NOMO-1 (cell line): ENCODE data around the gene EHMT2.
"Not testable (repeated sequence)": the region's sequence is repeated elsewhere in the genome, so short reads cannot be mapped to it uniquely, and the experiment has no call there.

ENCODE experiments used
- DNase-seq, 2 experiments: peaks; one replicate each; lab custom pipeline; 2025; ENCODE audit not compliant: unreplicated experiment in 2 of 2; lab: John Stamatoyannopoulos, UW

EHMT2 gene

GRCh38 chr6:31915756-31916155 lies 18.3 kb upstream of the EHMT2 start:
- no peak for DNase-seq

DNA sequence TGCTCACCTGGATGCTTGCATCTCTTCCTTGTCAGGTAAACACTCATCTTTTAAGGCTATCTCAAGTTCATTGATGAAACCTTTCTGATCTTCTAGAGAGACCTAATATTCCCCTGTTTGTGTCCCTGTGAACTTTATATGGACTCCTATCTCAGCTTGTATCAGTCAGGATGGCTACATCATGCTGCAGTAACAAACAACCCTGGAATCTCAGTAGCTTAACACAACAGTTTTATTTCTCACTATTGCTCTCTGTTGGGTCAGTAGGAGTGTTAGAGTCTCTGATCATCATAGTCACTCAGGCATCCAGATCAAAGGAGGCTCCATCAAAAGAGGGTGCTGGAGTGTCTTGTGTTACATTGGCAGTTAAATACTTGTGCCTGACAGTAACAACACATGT lies 17.9 kb upstream of the EHMT2 start:
- no peak for DNase-seq

GRCh38 chr6:31911826-31912585 lies 14.5 kb upstream of the EHMT2 start:
- DNase-seq = no peak

GRCh38 chr6:31909298-31909697 lies 11.8 kb upstream of the EHMT2 start:
- not testable (repeated sequence) for DNase-seq

DNA sequence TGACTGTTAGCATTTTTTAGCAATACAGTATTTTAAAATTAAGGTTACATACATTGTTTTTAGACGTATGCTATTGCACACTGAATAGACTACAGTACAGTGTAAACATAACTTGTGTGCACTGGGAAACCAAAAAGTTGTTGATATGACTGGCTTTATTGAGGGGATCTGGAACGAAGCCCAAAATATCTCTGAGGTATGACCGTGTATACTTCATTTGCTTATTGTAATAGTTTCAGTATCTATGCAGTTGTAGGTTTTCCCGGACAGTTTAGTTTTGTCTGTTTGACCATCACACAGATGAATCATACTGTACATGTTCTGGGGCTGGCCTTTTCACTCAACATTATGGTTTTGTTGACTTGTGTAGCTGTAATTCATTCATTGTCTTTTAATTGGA lies 11.3 kb upstream of the EHMT2 start:
- no peak for DNase-seq

- DNase-seq = not testable (repeated sequence)
These were observed 10.8 kb upstream of the EHMT2 start for GRCh38 chr6:31908255-31908654.

GRCh38 chr6:31907158-31907813 lies 9.8 kb upstream of the EHMT2 start:
- peak; percentile 76 to 78 for DNase-seq

- not testable (repeated sequence) for DNase-seq
These were observed 9.2 kb upstream of the EHMT2 start for GRCh38 chr6:31906727-31907126.

- no peak for DNase-seq
These were observed 8.6 kb upstream of the EHMT2 start for GRCh38 chr6:31906122-31906521.

DNA sequence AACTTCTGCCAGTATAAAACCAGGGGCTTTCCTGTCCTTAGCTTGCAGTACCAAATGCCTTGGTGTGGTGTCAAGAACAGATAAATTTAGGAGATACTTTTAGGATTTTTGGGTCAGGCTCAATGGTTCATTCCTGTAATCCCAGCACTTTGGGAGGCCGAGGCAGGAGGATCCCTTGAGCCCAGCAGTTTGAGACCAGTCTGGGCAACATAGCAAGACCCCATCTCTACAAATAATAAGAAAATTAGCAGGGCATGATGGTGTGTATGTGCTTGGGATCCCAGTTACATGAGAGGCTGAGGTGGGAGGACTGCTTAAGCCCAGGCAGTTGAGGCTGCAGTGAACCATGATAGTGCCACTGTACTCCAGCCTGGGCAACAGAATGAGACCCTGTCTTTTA lies 7.5 kb upstream of the EHMT2 start:
- DNase-seq = no peak

- no peak for DNase-seq
These were observed 6.5 kb upstream of the EHMT2 start for GRCh38 chr6:31903957-31904356.

- DNase-seq = peak; percentile 81 to 90
These were observed 4.6 kb upstream of the EHMT2 start, which contains the start of gene ZBTB12 for GRCh38 chr6:31901953-31902643. Gene ZBTB12 (minus strand): TSS chr6:31902086. CDS start chr6:31901305, 781 bp downstream.

- peak; percentile 39 to 44 for DNase-seq
These were observed 4.0 kb upstream of the EHMT2 start for GRCh38 chr6:31901415-31901952.

DNA sequence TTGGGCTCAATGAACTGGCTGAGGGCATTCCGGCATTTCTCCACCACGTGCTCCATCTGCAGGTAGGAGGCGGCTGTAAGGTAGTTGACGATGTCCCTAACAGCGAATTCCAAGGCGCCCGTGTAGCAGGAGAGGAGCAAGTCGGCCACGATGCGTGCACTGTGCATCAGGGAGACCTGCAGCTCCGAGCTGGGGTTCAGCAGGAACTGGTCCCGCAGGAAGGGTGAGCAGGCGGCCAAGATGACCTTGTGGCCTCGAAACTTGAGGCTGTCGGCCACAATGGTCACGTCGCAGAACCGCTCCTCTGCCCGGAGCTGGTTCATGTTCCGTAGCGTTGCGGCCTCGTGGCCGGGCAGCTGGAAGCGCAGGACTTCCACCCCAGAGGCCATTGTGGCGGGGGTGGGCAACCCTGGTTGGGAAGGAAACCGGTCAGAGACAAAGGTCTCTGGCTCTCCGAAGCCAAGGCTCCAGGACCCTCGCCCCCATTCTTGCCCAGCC lies 3.5 kb upstream of the EHMT2 start:
- DNase-seq = no peak

DNA sequence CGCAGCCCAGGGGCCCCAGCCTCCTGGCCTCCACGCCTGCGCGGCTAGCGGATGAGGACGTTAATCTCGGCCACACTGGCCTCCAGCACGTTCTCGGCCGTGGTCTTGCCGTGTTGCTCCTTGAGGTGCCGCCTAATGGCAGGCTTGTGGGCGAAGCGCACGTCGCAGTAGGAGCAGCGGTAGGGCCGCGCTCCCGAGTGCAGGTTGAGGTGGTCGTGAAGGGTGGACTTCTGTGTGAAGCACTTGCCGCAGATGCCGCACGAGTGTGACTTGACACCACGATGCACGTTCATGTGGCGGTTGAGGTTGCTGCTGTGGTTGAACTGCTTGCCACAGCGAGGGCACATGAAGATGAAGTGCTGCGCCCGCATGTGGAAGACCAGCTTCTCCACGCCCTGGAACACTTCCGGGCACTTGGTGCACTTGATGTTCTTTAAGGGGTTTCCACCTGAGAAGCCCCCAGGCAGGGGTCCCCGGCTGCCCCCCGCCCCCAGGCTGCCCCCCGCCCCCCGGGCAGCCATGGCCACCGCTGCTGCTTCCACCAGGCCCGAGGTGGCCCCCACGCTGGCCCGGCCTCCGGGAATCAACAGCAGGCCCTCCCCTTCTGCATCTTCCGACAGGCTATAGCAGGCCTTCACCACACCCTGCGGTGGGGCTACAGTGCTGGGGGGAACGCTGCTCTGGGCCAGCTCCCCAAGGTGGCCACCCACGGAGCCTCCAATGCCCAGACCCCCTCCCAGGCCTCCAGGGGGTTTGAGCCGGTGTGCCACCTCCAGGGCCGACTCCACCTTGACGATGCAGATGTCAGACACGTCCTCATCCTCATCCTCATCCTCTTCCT lies 2.6 kb upstream of the EHMT2 start:
- no peak for DNase-seq

GRCh38 chr6:31899215-31899614 lies 1.7 kb upstream of the EHMT2 start:
- DNase-seq = no peak

DNA sequence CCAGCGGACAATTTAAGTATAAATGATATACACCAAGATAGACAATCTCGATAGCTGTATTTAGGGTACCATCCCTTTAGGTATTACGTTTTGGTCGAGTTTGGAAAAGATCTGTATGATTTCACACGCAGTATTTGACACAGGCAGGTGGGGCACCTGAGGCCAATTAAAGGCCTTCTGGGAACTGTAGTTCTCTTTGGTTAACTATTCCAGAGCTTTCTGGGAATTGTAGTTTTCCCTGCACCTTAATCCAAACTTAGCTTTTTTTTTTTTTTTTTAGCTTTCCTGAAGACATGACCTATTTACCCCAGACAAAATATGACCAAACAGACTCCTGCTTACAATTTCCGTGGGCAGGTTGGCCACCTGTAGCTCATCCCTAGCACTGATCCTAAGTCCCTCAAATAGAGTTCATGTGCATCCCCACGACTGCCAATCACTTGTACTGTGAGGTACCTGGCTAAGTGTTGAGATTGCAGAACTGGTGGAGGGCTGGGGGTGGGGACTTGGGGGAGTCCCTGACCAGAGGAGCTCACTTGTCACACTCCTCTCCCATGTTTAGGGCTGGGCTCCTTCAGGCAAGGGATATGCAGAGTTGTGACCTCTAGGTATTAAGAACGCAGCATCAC lies 999 bp upstream of the EHMT2 start:
- peak; percentile 35 to 49 for DNase-seq

DNA sequence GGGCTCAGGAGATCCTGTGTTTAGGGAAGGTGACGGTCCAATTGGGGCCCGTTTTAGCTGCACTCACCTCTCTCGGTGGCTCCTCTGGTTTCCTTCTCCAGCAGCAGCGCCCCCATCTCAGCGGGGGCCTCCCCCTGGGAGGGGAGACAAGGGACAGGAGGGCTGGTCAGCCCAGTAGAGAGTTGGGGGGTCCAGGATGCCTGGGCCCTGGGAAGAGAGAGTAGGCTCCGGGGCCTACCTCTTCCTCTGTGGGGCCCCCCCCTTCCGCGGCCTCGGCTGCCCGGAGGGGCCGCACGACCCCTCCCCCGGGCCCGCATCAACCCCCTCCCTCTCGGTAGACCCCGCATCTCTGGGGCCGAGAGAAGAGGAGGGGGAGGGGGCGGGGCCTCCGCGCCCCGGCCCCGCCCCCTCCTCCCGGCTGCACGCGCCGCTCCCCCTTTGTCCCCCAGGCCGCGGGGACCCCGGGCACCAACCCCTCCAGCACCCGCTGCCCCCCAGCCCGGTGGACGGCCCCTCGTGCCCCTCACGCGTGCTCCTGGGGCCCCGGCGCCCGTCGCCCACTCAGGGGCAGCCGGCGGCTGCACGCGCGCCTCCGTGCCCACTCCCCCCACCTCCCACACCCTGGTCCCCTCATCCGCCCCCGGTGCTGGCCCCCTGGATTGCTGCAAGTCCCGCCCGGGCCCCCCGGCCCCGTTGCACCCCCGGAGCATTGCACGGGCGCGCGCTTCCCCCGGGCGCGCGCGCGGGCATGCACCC lies 464 bp downstream of the EHMT2 start:
- DNase-seq = no peak

- DNase-seq = no peak
These were observed 1.0 kb downstream of the EHMT2 start for GRCh38 chr6:31896493-31896855.
